CD4-positive, alpha-beta T cell (primary cell): ENCODE measurements around the gene SNX1. TPM values are rescaled to one million over a fixed set of nuclear protein-coding genes. Genes with fewer than 3 reads are reported as not detected.

Source experiments
- ATAC-seq: fragments of 200-7000 bp; cut with Tn5 transposase; one replicate; pipeline ENCODE4 v1.10.0; 2022; ENCODE audit warnings: mild to moderate bottlenecking; ENCODE audit not compliant: poor library complexity
- CTCF ChIA-PET: fragments of 350-600 bp; sonication (Branson Sonifier 250); formaldehyde crosslinking; loops from one replicate; lab custom pipeline; 2021; ENCODE audit warnings: antibody characterized with exemption, inconsistent platforms; lab: Charles Lee
- POLR2A ChIA-PET: fragments of 350-600 bp; sonication (Branson Sonifier 250); formaldehyde crosslinking; loops from one replicate; lab custom pipeline; 2021; ENCODE audit warnings: antibody characterized with exemption, inconsistent platforms; lab: Charles Lee
- DNase-seq, 14 experiments: peaks; one replicate each; pipeline ENCODE4 v3.0.0-alpha.2; 2013 to 2020; ENCODE audit warnings: mixed read lengths in 2 of 14
- H3K27ac ChIP-seq, 2 donors: one replicate each; pipeline versions ENCODE4 v1.5.1 to v1.7.0; 2013; ENCODE audit warnings: low read length in 2 of 2, low read depth in 1 of 2, mild to moderate bottlenecking in 1 of 2
- H3K27me3 ChIP-seq, 2 experiments: 1 replicate in 1 of 2; 2 replicates in 1 of 2; pipeline versions ENCODE4 v1.6.1 to v1.7.0; 2013; ENCODE audit warnings: low read length in 2 of 2, control low read depth in 1 of 2, mild to moderate bottlenecking in 1 of 2, moderate library complexity in 1 of 2; ENCODE audit not compliant: insufficient read depth in 2 of 2, control insufficient read depth in 1 of 2
- H3K36me3 ChIP-seq: one replicate; pipeline ENCODE4 v1.6.1; 2013; ENCODE audit warnings: low read length, control low read depth; ENCODE audit not compliant: insufficient read depth
- H3K4me1 ChIP-seq: one replicate; pipeline ENCODE4 v1.6.1; 2013; ENCODE audit warnings: low read length, control low read depth; ENCODE audit not compliant: insufficient read depth
- H3K4me3 ChIP-seq: one replicate; pipeline ENCODE4 v1.5.1; 2013; ENCODE audit warnings: mild to moderate bottlenecking, low read length, moderate library complexity
- H3K9me3 ChIP-seq, 2 experiments: 1 replicate in 1 of 2; 2 replicates in 1 of 2; pipeline versions ENCODE4 v1.6.1 to v1.7.0; 2013; ENCODE audit warnings: low read length in 2 of 2, mild to moderate bottlenecking in 2 of 2, control low read depth in 1 of 2, moderate library complexity in 1 of 2; ENCODE audit not compliant: control insufficient read depth in 1 of 2, insufficient read depth in 1 of 2
- H3K27ac Mint-ChIP-seq: one replicate; pipeline ENCODE4 v1.8.0; 2020; ENCODE audit warnings: mixed read lengths
- H3K27me3 Mint-ChIP-seq: one replicate; pipeline ENCODE4 v1.8.0; 2021; ENCODE audit warnings: mixed read lengths
- H3K36me3 Mint-ChIP-seq: one replicate; pipeline ENCODE4 v1.8.0; 2021; ENCODE audit warnings: low read depth, mixed read lengths
- H3K4me1 Mint-ChIP-seq: one replicate; pipeline ENCODE4 v1.8.0; 2021; ENCODE audit warnings: low read depth, mixed read lengths
- H3K4me3 Mint-ChIP-seq: one replicate; pipeline ENCODE4 v1.8.0; 2020; ENCODE audit warnings: mild to moderate bottlenecking, mixed read lengths
- H3K9me3 Mint-ChIP-seq: one replicate; pipeline ENCODE4 v1.8.0; 2020; ENCODE audit warnings: mixed read lengths
- CTCF ChIP-seq: fragments of 200-600 bp; IDR thresholded peaks from one replicate; pipeline ENCODE4 v1.8.0; 2022; ENCODE audit warnings: antibody characterized with exemption, mild to moderate bottlenecking
- intact Hi-C, 2 experiments: fragments of 100-400 bp; cut with DNase I in 1 of 2; cut with micrococcal nuclease in 1 of 2; formaldehyde crosslinking; loops; one replicate each; pipeline versions ENCODE4 v1.15.1 to v1.9.0; 2023 to 2025; cut with DNase I, micrococcal nuclease
- total RNA-seq, 174 experiments: library from RNA in 2 of 174; stranded (reverse) in 2 of 174; gene quantifications; one replicate each; pipeline ENCODE4 v1.2.3 and lab custom pipeline; 2021 to 2026

Gene SNX1
- total RNA-seq, 2 experiments from 2014 or later = 57.0 to 61.1 TPM

- ChIA-PET POLR2A (interaction anchor here (1.0 kb wide), 1 partner anchor 32 kb away, joined by 3 read pairs; no protein-coding TSS in a partner anchor), CTCF (interaction anchor here (1.2 kb wide), 1 partner anchor 22 kb away, joined by 3 read pairs; no protein-coding TSS in a partner anchor)
- no peak overlapping the region for H3K27ac ChIP-seq
- Mint-ChIP-seq H3K4me1 (no peaks in the 10 kb centered on the region), H3K27me3 (no peaks in the 10 kb centered on the region), H3K36me3 (peaks cover 94% of the 10 kb centered on the region), H3K27ac (no peak overlapping the region), H3K9me3 (no peaks in the 10 kb centered on the region), H3K4me3 (no peak overlapping the region)
- DNase-seq = no peak
- no peaks in the 10 kb centered on the region for H3K27me3 ChIP-seq
- H3K9me3 ChIP-seq = no peaks in the 10 kb centered on the region
- H3K4me1 ChIP-seq = no peaks in the 10 kb centered on the region
- ATAC-seq = no peak
- TF ChIP-seq CTCF = no peak
- H3K4me3 ChIP-seq = no peak overlapping the region
- intact Hi-C loops = no loop called here
- peaks cover 94% of the 10 kb centered on the region for H3K36me3 ChIP-seq
Observed at GRCh38 chr15:64131547-64131946, 35.8 kb downstream of the SNX1 start.

GRCh38 chr15:64132217-64132616 is 36.4 kb downstream of the SNX1 start:
- no peak for ATAC-seq
- H3K36me3 Mint-ChIP-seq = peaks cover 95% of the 10 kb centered on the region

GRCh38 chr15:64133623-64134344 is 38.0 kb downstream of the SNX1 start:
- DNase-seq = no peak
- H3K4me1 ChIP-seq = no peaks in the 10 kb centered on the region
- H3K27me3 ChIP-seq = no peaks in the 10 kb centered on the region
- H3K27ac ChIP-seq = no peak overlapping the region
- Mint-ChIP-seq H3K4me3 (no peak overlapping the region), H3K27ac (no peak overlapping the region), H3K9me3 (no peaks in the 10 kb centered on the region), H3K4me1 (no peaks in the 10 kb centered on the region), H3K36me3 (peaks cover 95% of the 10 kb centered on the region), H3K27me3 (no peaks in the 10 kb centered on the region)
- ChIA-PET CTCF (interaction anchor here (0.8 kb wide), 1 partner anchor 19 kb away, joined by 3 read pairs; no protein-coding TSS in a partner anchor), POLR2A (interaction anchor here (1.1 kb wide), 1 partner anchor 19 kb away, joined by 5 read pairs; no protein-coding TSS in a partner anchor)
- H3K36me3 ChIP-seq = peaks cover 94% of the 10 kb centered on the region
- intact Hi-C loops = no loop called here
- TF ChIP-seq CTCF = no peak
- H3K9me3 ChIP-seq = no peaks in the 10 kb centered on the region
- H3K4me3 ChIP-seq = no peak overlapping the region
- no peak for ATAC-seq

More at GRCh38 chr15:64132217-64132616, 36.4 kb downstream of the SNX1 start:
- Mint-ChIP-seq H3K4me1 (no peaks in the 10 kb centered on the region), H3K4me3 (no peak overlapping the region), H3K27me3 (no peaks in the 10 kb centered on the region), H3K27ac (no peak overlapping the region), H3K9me3 (no peaks in the 10 kb centered on the region)
- POLR2A ChIA-PET = no interaction called here
- Histone ChIP-seq H3K4me1 (no peaks in the 10 kb centered on the region), H3K36me3 (peaks cover 94% of the 10 kb centered on the region), H3K4me3 (no peak overlapping the region), H3K9me3 (no peaks in the 10 kb centered on the region), H3K27me3 (no peaks in the 10 kb centered on the region), H3K27ac (no peak overlapping the region)
- TF ChIP-seq CTCF = no peak
- CTCF ChIA-PET = interaction anchor here (1.2 kb wide), 1 partner anchor 21 kb away, joined by 3 read pairs; no protein-coding TSS in a partner anchor
- intact Hi-C loops = no loop called here
- no peak for DNase-seq
